Measurements from ENCODE around the gene C1orf226. TPM values are rescaled to one million over a fixed set of nuclear protein-coding genes. Genes with fewer than 3 reads are reported as not detected.

C1orf226 gene
- total and polyA plus RNA-seq, 4 donors, result 2.2 to 25.2 (median 10.8) TPM

DNA sequence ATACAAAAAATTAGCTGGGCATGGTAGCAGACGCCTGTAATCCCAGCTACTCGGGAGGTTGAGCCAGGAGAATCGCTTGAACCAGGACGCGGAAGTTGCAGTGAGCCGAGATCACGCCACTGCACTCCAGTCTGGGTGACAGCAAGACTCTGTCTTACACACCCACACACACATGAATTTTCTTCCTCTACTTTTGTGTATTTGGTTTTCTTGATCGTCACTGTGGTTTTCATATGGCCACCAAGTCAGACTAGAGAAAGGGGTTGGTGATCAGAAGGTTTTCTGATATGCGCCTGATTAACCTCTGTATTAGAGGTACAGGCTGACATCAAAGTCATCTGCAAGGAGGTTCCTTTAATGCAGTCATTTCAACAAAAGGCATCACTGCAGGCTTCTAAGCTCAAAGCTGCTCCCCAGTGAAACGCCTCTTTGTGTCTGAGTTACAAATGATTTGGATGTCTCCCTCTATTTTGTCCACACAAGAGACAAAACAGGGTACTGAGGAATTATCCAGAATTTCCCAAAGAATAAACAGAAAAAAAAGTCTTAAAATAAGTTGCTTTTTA lies 19.3 kb downstream of the C1orf226 start:
- Histone ChIP-seq H3K27ac (ENCODE audit: low read depth in 1 of 2, low read length in 2 of 2) (no peak overlapping the region), H3K9me3 (ENCODE audit: control insufficient read depth in 4 of 4, low read length in 3 of 4) (no peaks in the 10 kb centered on the region), H3K36me3 (ENCODE audit: control insufficient read depth in 4 of 4, insufficient read depth in 3 of 4, low read depth in 1 of 4, low read length in 3 of 4) (no peaks in the 10 kb centered on the region), H3K27me3 (ENCODE audit: control insufficient read depth in 4 of 4, insufficient read depth in 4 of 4, low read length in 3 of 4) (peaks cover 0 to 2% (median 0%) of the 10 kb centered on the region in 4 donors), H3K4me3 (ENCODE audit: low read depth in 1 of 3, low read length in 3 of 3) (no peak overlapping the region), H3K9ac (ENCODE audit: low read depth in 1 of 2, low read length in 2 of 2) (no peak overlapping the region), H3K4me1 (ENCODE audit: control insufficient read depth in 4 of 4, insufficient read depth in 4 of 4, low read length in 3 of 4) (no peaks in the 10 kb centered on the region)
- no peak for DNase-seq (ENCODE audit: low spot score)
- TF ChIP-seq, protein P1, sequence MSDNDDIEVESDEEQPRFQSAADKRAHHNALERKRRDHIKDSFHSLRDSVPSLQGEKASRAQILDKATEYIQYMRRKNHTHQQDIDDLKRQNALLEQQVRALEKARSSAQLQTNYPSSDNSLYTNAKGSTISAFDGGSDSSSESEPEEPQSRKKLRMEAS (IDR thresholded peaks at IDR 0.05), result no peak
- TF ChIP-seq, protein P2, sequence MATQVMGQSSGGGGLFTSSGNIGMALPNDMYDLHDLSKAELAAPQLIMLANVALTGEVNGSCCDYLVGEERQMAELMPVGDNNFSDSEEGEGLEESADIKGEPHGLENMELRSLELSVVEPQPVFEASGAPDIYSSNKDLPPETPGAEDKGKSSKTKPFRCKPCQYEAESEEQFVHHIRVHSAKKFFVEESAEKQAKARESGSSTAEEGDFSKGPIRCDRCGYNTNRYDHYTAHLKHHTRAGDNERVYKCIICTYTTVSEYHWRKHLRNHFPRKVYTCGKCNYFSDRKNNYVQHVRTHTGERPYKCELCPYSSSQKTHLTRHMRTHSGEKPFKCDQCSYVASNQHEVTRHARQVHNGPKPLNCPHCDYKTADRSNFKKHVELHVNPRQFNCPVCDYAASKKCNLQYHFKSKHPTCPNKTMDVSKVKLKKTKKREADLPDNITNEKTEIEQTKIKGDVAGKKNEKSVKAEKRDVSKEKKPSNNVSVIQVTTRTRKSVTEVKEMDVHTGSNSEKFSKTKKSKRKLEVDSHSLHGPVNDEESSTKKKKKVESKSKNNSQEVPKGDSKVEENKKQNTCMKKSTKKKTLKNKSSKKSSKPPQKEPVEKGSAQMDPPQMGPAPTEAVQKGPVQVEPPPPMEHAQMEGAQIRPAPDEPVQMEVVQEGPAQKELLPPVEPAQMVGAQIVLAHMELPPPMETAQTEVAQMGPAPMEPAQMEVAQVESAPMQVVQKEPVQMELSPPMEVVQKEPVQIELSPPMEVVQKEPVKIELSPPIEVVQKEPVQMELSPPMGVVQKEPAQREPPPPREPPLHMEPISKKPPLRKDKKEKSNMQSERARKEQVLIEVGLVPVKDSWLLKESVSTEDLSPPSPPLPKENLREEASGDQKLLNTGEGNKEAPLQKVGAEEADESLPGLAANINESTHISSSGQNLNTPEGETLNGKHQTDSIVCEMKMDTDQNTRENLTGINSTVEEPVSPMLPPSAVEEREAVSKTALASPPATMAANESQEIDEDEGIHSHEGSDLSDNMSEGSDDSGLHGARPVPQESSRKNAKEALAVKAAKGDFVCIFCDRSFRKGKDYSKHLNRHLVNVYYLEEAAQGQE (IDR thresholded peaks at IDR 0.05), result no peak
- WGBS, result 92% methylated on average over 10 of the region's 10 CpGs

DNA sequence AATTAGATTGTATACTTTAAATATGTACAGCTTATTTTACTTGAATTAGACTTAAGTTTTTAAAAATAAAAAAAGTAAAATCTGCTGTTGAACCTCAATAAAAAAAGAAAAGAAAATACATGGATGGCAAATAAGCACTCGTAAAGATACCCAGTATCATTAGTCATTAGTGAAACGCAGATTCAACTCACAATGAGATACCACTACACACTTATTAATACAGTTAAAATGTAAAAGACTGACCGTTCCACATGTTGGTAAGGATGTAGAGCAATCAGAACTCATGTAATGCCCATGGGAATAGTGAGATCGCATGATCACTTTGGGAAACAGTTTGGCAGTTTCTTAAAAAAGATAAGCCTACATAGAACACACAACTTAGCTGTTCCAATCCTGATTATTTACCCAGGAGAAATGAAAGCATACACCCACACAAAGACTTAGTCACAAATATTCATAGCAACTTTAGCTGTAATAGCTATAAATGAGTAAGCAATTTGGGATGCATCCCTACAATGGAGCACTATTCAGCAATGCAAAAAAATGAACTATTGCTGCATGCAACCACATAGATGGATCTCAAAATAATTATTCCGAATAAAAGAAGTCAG lies 23.1 kb downstream of the C1orf226 start:
- Histone ChIP-seq H3K4me1 (ENCODE audit: control insufficient read depth in 4 of 4, insufficient read depth in 4 of 4, low read length in 3 of 4) (no peaks in the 10 kb centered on the region), H3K9me3 (ENCODE audit: control insufficient read depth in 4 of 4, low read length in 3 of 4) (no peaks in the 10 kb centered on the region), H3K36me3 (ENCODE audit: control insufficient read depth in 4 of 4, insufficient read depth in 3 of 4, low read depth in 1 of 4, low read length in 3 of 4) (no peaks in the 10 kb centered on the region), H3K27me3 (ENCODE audit: control insufficient read depth in 4 of 4, insufficient read depth in 4 of 4, low read length in 3 of 4) (peaks cover 0 to 2% (median 0%) of the 10 kb centered on the region in 4 donors), H3K27ac (ENCODE audit: low read depth in 1 of 2, low read length in 2 of 2) (no peak overlapping the region), H3K9ac (ENCODE audit: low read depth in 1 of 2, low read length in 2 of 2) (no peak overlapping the region), H3K4me3 (ENCODE audit: low read depth in 1 of 3, low read length in 3 of 3) (no peak overlapping the region)
- TF ChIP-seq HNF4A (conservative IDR thresholded peaks at IDR 0.05), result no peak
- no peak for TF ChIP-seq FOXA1 (IDR thresholded peaks at IDR 0.05)
- TF ChIP-seq EGR1 (IDR thresholded peaks at IDR 0.05; ENCODE audit: low read depth in 2 of 2), result no peak
- TF ChIP-seq, protein P3, sequence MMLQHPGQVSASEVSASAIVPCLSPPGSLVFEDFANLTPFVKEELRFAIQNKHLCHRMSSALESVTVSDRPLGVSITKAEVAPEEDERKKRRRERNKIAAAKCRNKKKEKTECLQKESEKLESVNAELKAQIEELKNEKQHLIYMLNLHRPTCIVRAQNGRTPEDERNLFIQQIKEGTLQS (IDR thresholded peaks at IDR 0.05), result no peak
- no peak for TF ChIP-seq YY1 (IDR thresholded peaks at IDR 0.05)
- TF ChIP-seq, protein P4, sequence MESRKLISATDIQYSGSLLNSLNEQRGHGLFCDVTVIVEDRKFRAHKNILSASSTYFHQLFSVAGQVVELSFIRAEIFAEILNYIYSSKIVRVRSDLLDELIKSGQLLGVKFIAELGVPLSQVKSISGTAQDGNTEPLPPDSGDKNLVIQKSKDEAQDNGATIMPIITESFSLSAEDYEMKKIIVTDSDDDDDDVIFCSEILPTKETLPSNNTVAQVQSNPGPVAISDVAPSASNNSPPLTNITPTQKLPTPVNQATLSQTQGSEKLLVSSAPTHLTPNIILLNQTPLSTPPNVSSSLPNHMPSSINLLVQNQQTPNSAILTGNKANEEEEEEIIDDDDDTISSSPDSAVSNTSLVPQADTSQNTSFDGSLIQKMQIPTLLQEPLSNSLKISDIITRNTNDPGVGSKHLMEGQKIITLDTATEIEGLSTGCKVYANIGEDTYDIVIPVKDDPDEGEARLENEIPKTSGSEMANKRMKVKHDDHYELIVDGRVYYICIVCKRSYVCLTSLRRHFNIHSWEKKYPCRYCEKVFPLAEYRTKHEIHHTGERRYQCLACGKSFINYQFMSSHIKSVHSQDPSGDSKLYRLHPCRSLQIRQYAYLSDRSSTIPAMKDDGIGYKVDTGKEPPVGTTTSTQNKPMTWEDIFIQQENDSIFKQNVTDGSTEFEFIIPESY (IDR thresholded peaks at IDR 0.05), result no peak
- TF ChIP-seq, protein P1 (IDR thresholded peaks at IDR 0.05), result no peak
- TF ChIP-seq GABPA (IDR thresholded peaks at IDR 0.05 in 1 of 2, conservative IDR thresholded peaks at IDR 0.05 in 1 of 2), result no peak
- TF ChIP-seq, protein P2 (IDR thresholded peaks at IDR 0.05), result no peak
- no peak for TF ChIP-seq HNF4G (IDR thresholded peaks at IDR 0.05)
- TF ChIP-seq RXRA (IDR thresholded peaks at IDR 0.05), result no peak
- TF ChIP-seq TAF1 (conservative IDR thresholded peaks at IDR 0.05), result no peak
- no peak for TF ChIP-seq JUND (IDR thresholded peaks at IDR 0.05)
- no peak for TF ChIP-seq NR2F2 (IDR thresholded peaks at IDR 0.05)
- no peak for TF ChIP-seq RAD21 (IDR thresholded peaks at IDR 0.05)
- TF ChIP-seq, protein P5, sequence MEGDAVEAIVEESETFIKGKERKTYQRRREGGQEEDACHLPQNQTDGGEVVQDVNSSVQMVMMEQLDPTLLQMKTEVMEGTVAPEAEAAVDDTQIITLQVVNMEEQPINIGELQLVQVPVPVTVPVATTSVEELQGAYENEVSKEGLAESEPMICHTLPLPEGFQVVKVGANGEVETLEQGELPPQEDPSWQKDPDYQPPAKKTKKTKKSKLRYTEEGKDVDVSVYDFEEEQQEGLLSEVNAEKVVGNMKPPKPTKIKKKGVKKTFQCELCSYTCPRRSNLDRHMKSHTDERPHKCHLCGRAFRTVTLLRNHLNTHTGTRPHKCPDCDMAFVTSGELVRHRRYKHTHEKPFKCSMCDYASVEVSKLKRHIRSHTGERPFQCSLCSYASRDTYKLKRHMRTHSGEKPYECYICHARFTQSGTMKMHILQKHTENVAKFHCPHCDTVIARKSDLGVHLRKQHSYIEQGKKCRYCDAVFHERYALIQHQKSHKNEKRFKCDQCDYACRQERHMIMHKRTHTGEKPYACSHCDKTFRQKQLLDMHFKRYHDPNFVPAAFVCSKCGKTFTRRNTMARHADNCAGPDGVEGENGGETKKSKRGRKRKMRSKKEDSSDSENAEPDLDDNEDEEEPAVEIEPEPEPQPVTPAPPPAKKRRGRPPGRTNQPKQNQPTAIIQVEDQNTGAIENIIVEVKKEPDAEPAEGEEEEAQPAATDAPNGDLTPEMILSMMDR (IDR thresholded peaks at IDR 0.05; ENCODE audit: low read depth, low read length, missing input control), result no peak
- no peak for TF ChIP-seq FOXA2 (IDR thresholded peaks at IDR 0.05)
- WGBS, result 78% methylated on average over 5 of the region's 5 CpGs
- no peak for DNase-seq (ENCODE audit: low spot score)

Data from liver (tissue), 9 donors.